Keratinocyte (primary cell): ENCODE results near the gene DLG1.

ENCODE experiments used
- CTCF ChIP-seq, 3 experiments: IDR thresholded peaks in 1 of 3; conservative IDR thresholded peaks in 1 of 3; optimal IDR thresholded peaks in 1 of 3; 2 replicates in 2 of 3; 3 replicates in 1 of 3; pipeline versions ENCODE3 to v1.5.1; 2011; ENCODE audit warnings: low read length in 3 of 3, mild to moderate bottlenecking in 3 of 3, moderate library complexity in 2 of 3, control low read depth in 1 of 3, inconsistent platforms in 1 of 3; ENCODE audit not compliant: insufficient read depth in 2 of 3; ENCODE audit errors: extremely low read depth in 1 of 3
- EZH2 ChIP-seq: IDR thresholded peaks from one replicate; pipeline ENCODE4 v1.6.1; 2012; ENCODE audit warnings: inconsistent platforms, mild to moderate bottlenecking, low read length, moderate library complexity

DNA sequence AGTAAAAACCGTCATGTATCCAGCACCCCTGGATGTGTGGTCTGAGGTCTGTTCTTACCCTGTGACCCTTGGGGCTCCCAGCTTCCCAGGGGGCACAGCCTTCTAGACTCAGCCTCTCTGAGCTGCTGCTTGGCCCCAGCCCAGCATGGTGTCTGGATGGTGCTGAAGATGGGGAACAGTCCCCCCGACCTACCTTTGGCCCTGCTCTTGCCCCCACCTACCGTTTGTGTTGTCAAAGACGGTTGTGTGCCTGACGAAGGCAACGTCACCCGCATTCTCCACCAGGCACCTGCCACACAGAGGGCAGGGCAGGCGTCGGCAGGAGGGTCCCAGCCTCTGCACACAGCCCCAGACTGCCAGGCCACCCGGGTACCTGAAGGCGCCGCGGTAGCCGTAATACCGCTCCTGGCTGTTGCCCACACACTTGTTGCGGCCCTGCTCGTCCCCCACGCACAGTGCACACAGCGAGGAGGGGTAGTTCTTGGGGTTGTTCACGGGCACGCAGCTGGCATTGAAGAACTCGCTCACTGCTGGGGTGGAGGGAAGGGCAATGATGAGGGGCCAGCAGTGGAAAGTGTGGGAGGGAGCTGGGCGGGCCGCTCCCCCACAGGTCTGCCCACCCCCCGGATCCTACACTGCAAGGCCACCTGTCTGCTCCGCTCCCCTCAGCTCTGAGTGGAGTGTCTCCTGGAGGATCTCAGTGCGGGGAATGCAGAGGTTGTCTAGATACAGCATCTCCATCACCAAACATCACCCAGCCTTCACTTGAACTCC, 289.8 kb downstream of the DLG1 start:
- TF ChIP-seq CTCF (optimal IDR thresholded peaks at IDR 0.05 in 1 of 3, IDR thresholded peaks at IDR 0.05 in 1 of 3, conservative IDR thresholded peaks at IDR 0.05 in 1 of 3; ENCODE audit: extremely low read depth in 1 of 3, insufficient read depth in 2 of 3, low read length in 3 of 3) (no peak), EZH2 (no peak)
